Common myeloid progenitor, CD34-positive (primary cell): ENCODE data around the gene ZNF362.
"Not testable (repeated sequence)": the region's sequence is repeated elsewhere in the genome, so short reads cannot be mapped to it uniquely, and the experiment has no call there.

Source experiments
- CTCF ChIA-PET: fragments of 350-600 bp; sonication (Branson Sonifier 250); formaldehyde crosslinking; loops from one replicate; lab custom pipeline; 2021; ENCODE audit warnings: antibody characterized with exemption; lab: Charles Lee
- POLR2A ChIA-PET: fragments of 350-600 bp; sonication (Branson Sonifier 250); formaldehyde crosslinking; loops from one replicate; lab custom pipeline; 2021; ENCODE audit warnings: antibody characterized with exemption; lab: Charles Lee
- DNase-seq, 3 donors: peaks; one replicate each; pipeline versions ENCODE4 v3.0.0 to v3.0.0-alpha.2; 2013
- H3K27ac ChIP-seq, 2 experiments: 1 replicate in 1 of 2; 2 replicates in 1 of 2; pipeline ENCODE4 v1.7.0; 2013; ENCODE audit warnings: inconsistent platforms in 2 of 2, low read length in 2 of 2, mild to moderate bottlenecking in 2 of 2, low read depth in 1 of 2, moderate library complexity in 1 of 2; ENCODE audit not compliant: severe bottlenecking in 2 of 2, insufficient read depth in 1 of 2, poor library complexity in 1 of 2
- H3K27me3 ChIP-seq, 5 experiments: replicated peaks in 2 of 5; 1 replicate in 3 of 5; 2 replicates in 2 of 5; pipeline versions ENCODE4 v1.6.1 to v1.7.0; 2013; ENCODE audit warnings: low read length in 4 of 5, mild to moderate bottlenecking in 2 of 5, moderate library complexity in 2 of 5, inconsistent platforms in 1 of 5; ENCODE audit not compliant: insufficient read depth in 5 of 5, control insufficient read depth in 4 of 5
- H3K36me3 ChIP-seq, 4 experiments: 1 replicate in 2 of 4; 2 replicates in 2 of 4; pipeline versions ENCODE4 v1.6.1 to v1.7.0; 2013; ENCODE audit warnings: low read length in 3 of 4, control low read depth in 1 of 4, mild to moderate bottlenecking in 1 of 4; ENCODE audit not compliant: control insufficient read depth in 4 of 4, insufficient read depth in 4 of 4
- H3K4me1 ChIP-seq, 4 experiments: 1 replicate in 3 of 4; 2 replicates in 1 of 4; pipeline versions ENCODE4 v1.6.1 to v1.7.1; 2013; ENCODE audit warnings: low read length in 3 of 4, mild to moderate bottlenecking in 3 of 4, control low read depth in 1 of 4, inconsistent platforms in 1 of 4, moderate library complexity in 1 of 4; ENCODE audit not compliant: control insufficient read depth in 4 of 4, insufficient read depth in 4 of 4; ENCODE audit errors: control extremely low read depth in 1 of 4
- H3K4me3 ChIP-seq, 7 experiments: 1 replicate in 4 of 7; 2 replicates in 3 of 7; pipeline versions ENCODE4 v1.5.1 to v1.7.0; 2013; ENCODE audit warnings: mild to moderate bottlenecking in 7 of 7, low read length in 6 of 7, moderate library complexity in 6 of 7, inconsistent platforms in 2 of 7, low read depth in 2 of 7, control low read depth in 1 of 7; ENCODE audit not compliant: insufficient read depth in 4 of 7, control insufficient read depth in 1 of 7; ENCODE audit errors: extremely low read depth in 1 of 7
- H3K9me3 ChIP-seq, 5 experiments: 1 replicate in 4 of 5; 2 replicates in 1 of 5; pipeline versions ENCODE4 v1.6.1 to v1.7.1; 2013; ENCODE audit warnings: low read length in 4 of 5, mild to moderate bottlenecking in 2 of 5, inconsistent platforms in 1 of 5, low read depth in 1 of 5, moderate library complexity in 1 of 5; ENCODE audit not compliant: control insufficient read depth in 4 of 5, insufficient read depth in 2 of 5; ENCODE audit errors: control extremely low read depth in 1 of 5
- WGBS: methylation state at CpG from one replicate; pipeline ENCODE4 v1.1.5; 2013; ENCODE audit not compliant: insufficient coverage; 5-methylcytosine and 5-hydroxymethylcytosine counted together

Gene ZNF362

GRCh38 chr1:33309351-33309750 lies 53.1 kb downstream of the ZNF362 start:
- DNase-seq, H3K4me3 ChIP-seq, H3K36me3 ChIP-seq, POLR2A ChIA-PET, H3K9me3 ChIP-seq, CTCF ChIA-PET, H3K27ac ChIP-seq: not testable (repeated sequence)
- peaks cover 0 to 13% (median 12%) of the 10 kb centered on the region in 4 experiments for H3K4me1 ChIP-seq
- 97% methylated on average over 13 of the region's 32 CpGs for WGBS
- peaks cover 0 to 15% (median 0%) of the 10 kb centered on the region in 5 experiments for H3K27me3 ChIP-seq

GRCh38 chr1:33310702-33311101 lies 54.4 kb downstream of the ZNF362 start:
- Histone ChIP-seq H3K4me1 (peaks cover 0 to 13% (median 12%) of the 10 kb centered on the region in 4 experiments), H3K9me3 (no peaks in the 10 kb centered on the region), H3K27me3 (peaks cover 0 to 15% (median 0%) of the 10 kb centered on the region in 5 experiments), H3K36me3 (no peaks in the 10 kb centered on the region), H3K27ac (no peak overlapping the region), H3K4me3 (no peak overlapping the region)
- no peak for DNase-seq
- CTCF ChIA-PET = no interaction called here
- 100% methylated on average over 4 of the region's 8 CpGs for WGBS
- POLR2A ChIA-PET = no interaction called here

- H3K9me3 ChIP-seq = no peaks in the 10 kb centered on the region
- POLR2A ChIA-PET = no interaction called here
- DNase-seq = no peak
- no peak overlapping the region for H3K4me3 ChIP-seq
- CTCF ChIA-PET = interaction anchor here (0.6 to 2.4 kb wide), 3 partner anchors 9 to 224 kb away, joined by 3 to 9 read pairs (median 4); no protein-coding TSS in a partner anchor
- H3K4me1 ChIP-seq = peaks cover 0 to 5% (median 4%) of the 10 kb centered on the region in 4 experiments
- no peaks in the 10 kb centered on the region for H3K36me3 ChIP-seq
- 96% methylated on average over 5 of the region's 7 CpGs for WGBS
- no peak overlapping the region for H3K27ac ChIP-seq
- peaks cover 0 to 8% (median 0%) of the 10 kb centered on the region in 5 experiments for H3K27me3 ChIP-seq
These were observed 55.6 kb downstream of the ZNF362 start for GRCh38 chr1:33311706-33312412.

- Histone ChIP-seq H3K27me3 (peaks cover 0 to 4% (median 0%) of the 10 kb centered on the region in 5 experiments), H3K4me3 (no peak overlapping the region), H3K9me3 (no peaks in the 10 kb centered on the region), H3K27ac (no peak overlapping the region), H3K4me1 (peaks cover 0 to 4% (median 0%) of the 10 kb centered on the region in 4 experiments), H3K36me3 (no peaks in the 10 kb centered on the region)
- WGBS = 100% methylated on average over 4 of the region's 5 CpGs
- no peak for DNase-seq
- ChIA-PET POLR2A (interaction anchor here (0.8 kb wide), 1 partner anchor 99 kb away, joined by 4 read pairs; no protein-coding TSS in a partner anchor), CTCF (interaction anchor here (0.6 to 2.4 kb wide), 3 partner anchors 10 to 225 kb away, joined by 3 to 9 read pairs (median 4); no protein-coding TSS in a partner anchor)
These were observed 56.1 kb downstream of the ZNF362 start for GRCh38 chr1:33312413-33312749.

GRCh38 chr1:33314416-33314815 lies 58.1 kb downstream of the ZNF362 start:
- Histone ChIP-seq H3K36me3 (no peaks in the 10 kb centered on the region), H3K9me3 (no peaks in the 10 kb centered on the region), H3K27ac (no peak overlapping the region), H3K4me3 (no peak overlapping the region), H3K27me3 (no peaks in the 10 kb centered on the region), H3K4me1 (peaks cover 0 to 4% (median 0%) of the 10 kb centered on the region in 4 experiments)
- no peak for DNase-seq
- ChIA-PET POLR2A (no interaction called here), CTCF (interaction anchor here (2.4 kb wide), 1 partner anchor 19 kb away, joined by 9 read pairs; no protein-coding TSS in a partner anchor)
- 96% methylated on average over 7 of the region's 9 CpGs for whole genome bisulfite sequencing

- no CpG with 5 or more reads among the region's 2 CpGs for WGBS
- ChIA-PET CTCF (no interaction called here), POLR2A (interaction anchor here (0.7 kb wide), 1 partner anchor 34 kb away, joined by 3 read pairs; no protein-coding TSS in a partner anchor)
- H3K9me3 ChIP-seq = no peaks in the 10 kb centered on the region
- H3K27me3 ChIP-seq = no peaks in the 10 kb centered on the region
- H3K27ac ChIP-seq = no peak overlapping the region
- DNase-seq = no peak
- no peak overlapping the region for H3K4me3 ChIP-seq
- H3K36me3 ChIP-seq = no peaks in the 10 kb centered on the region
- H3K4me1 ChIP-seq = peaks cover 0 to 4% (median 0%) of the 10 kb centered on the region in 4 experiments
These were observed 60.3 kb downstream of the ZNF362 start for GRCh38 chr1:33316601-33317000.

GRCh38 chr1:33317354-33317753 lies 61.1 kb downstream of the ZNF362 start:
- no peak for DNase-seq
- Histone ChIP-seq H3K9me3 (no peaks in the 10 kb centered on the region), H3K4me1 (peaks cover 0 to 4% (median 0%) of the 10 kb centered on the region in 4 experiments), H3K27me3 (no peaks in the 10 kb centered on the region), H3K27ac (no peak overlapping the region), H3K4me3 (no peak overlapping the region), H3K36me3 (no peaks in the 10 kb centered on the region)
- WGBS = 0% methylated on average over 1 of the region's 1 CpG
- ChIA-PET POLR2A (interaction anchor here (0.7 kb wide), 1 partner anchor 33 kb away, joined by 3 read pairs; no protein-coding TSS in a partner anchor), CTCF (no interaction called here)
